Peyer's patch (tissue), 4 donors: ENCODE measurements around the gene ARMS2. TPM values are rescaled to one million over a fixed set of nuclear protein-coding genes. Genes with fewer than 3 reads are reported as not detected.

Experiments
- DNase-seq, 3 donors: peaks; one replicate each; pipeline ENCODE4 v3.0.0-alpha.2; 2017 to 2019
- H3K27ac ChIP-seq, 4 donors: fragments of 200-600 bp; sonication (generic); one replicate each; pipeline ENCODE4 v1.5.1; 2016 to 2019
- H3K27me3 ChIP-seq, 2 donors: fragments of 200-600 bp; sonication (generic); one replicate each; pipeline ENCODE4 v1.5.1; 2019
- H3K36me3 ChIP-seq, 3 donors: fragments of 200-600 bp; sonication (generic); one replicate each; pipeline ENCODE4 v1.5.1; 2016 to 2019
- H3K4me1 ChIP-seq, 4 donors: fragments of 200-600 bp; sonication (generic); one replicate each; pipeline ENCODE4 v1.5.1; 2016 to 2019
- H3K4me3 ChIP-seq, 4 donors: fragments of 200-600 bp; sonication (generic); 1 replicate in 3 of 4; 2 replicates in 1 of 4; pipeline ENCODE4 v1.5.1; 2016 to 2019; ENCODE audit warnings: mild to moderate bottlenecking in 1 of 4
- H3K9me3 ChIP-seq, 4 donors: fragments of 200-600 bp; sonication (generic); one replicate each; pipeline ENCODE4 v1.5.1; 2016 to 2019; ENCODE audit warnings: mild to moderate bottlenecking in 1 of 4
- CTCF ChIP-seq, 6 experiments: fragments of 450-650 bp in 4 of 6; fragments of 200-600 bp in 2 of 6; sonication (generic) in 1 of 6; IDR thresholded peaks; one replicate each; pipeline ENCODE4 v1.5.1; 2017 to 2019; ENCODE audit warnings: antibody characterized with exemption in 6 of 6, mild to moderate bottlenecking in 3 of 6, moderate library complexity in 1 of 6
- POLR2A ChIP-seq, 2 donors: fragments of 450-650 bp; IDR thresholded peaks; one replicate each; pipeline ENCODE4 v1.5.1; 2017; ENCODE audit warnings: antibody characterized with exemption in 2 of 2, mild to moderate bottlenecking in 2 of 2, moderate library complexity in 2 of 2
- total RNA-seq, 4 donors: library from RNA; depleted of rRNA; stranded (reverse); fragments of >200 nt; gene quantifications; one replicate each; pipeline ENCODE4 v1.1.0, GENCODE V29; 2016

Gene ARMS2
- total RNA-seq, 4 donors from 2014 or later: not detected

DNA sequence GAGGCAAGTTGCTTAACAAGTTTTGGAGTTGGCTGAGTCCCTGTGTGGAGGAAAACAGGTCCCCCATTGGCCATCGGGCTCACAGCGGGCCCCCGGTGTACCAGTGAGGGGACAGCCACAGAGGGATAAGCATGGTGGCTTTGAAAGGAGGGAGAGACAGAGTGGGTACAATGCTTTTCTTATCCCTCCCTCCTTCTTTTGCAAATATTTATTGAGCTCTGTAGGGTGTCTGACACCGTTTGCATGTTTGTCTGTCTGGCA is 9.7 kb downstream of the ARMS2 start:
- TF ChIP-seq POLR2A (IDR thresholded peaks at IDR 0.05) (no peak), CTCF (IDR thresholded peaks at IDR 0.05) (no peak)
- Histone ChIP-seq H3K4me3 (no peak overlapping the region), H3K4me1 (peaks cover 0 to 22% (median 0%) of the 10 kb centered on the region in 4 donors), H3K27me3 (no peaks in the 10 kb centered on the region), H3K36me3 (no peaks in the 10 kb centered on the region), H3K9me3 (no peaks in the 10 kb centered on the region), H3K27ac (no peak overlapping the region)
- DNase-seq: no peak

DNA sequence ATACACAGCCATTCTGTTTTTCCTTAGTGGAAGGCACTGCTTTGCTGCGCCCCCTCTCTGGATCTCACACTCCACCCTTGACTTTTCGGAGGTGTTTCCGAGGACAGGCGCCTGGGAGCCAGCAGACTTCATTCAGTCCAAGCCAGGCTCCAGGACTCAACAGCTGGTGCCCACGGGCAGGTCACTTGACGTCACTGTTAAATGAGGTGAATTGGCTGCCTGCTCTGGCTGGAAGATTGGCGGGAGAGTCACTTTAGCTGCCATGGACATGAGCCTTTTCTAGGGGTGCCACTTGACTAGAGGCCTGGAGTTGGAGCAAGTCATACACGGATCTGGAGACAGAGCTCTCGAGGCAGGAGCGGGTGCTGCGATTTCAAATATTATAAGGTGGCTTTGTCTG is 10.1 kb downstream of the ARMS2 start:
- Histone ChIP-seq H3K36me3 (no peaks in the 10 kb centered on the region), H3K9me3 (no peaks in the 10 kb centered on the region), H3K4me3 (no peak overlapping the region), H3K27me3 (no peaks in the 10 kb centered on the region), H3K27ac (no peak overlapping the region), H3K4me1 (peaks cover 0 to 22% (median 0%) of the 10 kb centered on the region in 4 donors)
- no peak for DNase-seq
- TF ChIP-seq POLR2A (IDR thresholded peaks at IDR 0.05) (no peak), CTCF (IDR thresholded peaks at IDR 0.05) (no peak)

DNA sequence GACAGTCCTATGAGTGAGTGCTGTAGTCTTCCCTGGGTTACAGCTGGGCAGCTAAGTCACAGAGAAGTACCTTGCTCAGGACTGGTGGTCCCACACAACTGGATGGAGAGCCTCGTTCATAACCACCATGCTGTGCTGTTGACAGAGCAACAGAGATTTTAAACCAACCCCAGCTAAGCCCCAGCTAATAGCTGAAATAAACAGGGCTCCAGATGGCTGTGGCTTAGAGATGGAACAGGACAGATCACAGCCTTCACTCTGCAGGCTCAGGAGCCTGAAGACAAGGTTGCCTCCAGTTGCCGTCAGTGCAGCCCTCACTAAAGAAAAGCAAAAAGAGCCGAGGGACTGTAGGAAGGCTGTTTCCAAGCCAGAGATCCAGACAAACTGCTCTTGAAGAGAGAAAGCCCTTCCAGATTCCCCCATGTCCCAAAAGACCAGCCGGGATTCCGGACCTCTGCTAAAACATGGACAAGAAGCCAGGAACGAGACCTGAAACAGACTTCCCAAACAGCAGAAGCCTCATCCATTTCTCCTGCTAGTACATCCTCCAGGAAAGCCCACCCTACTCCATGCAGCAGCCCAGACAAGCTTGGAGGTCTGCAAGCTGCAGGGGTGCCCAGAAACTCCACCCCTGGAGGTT is 11.1 kb downstream of the ARMS2 start:
- peaks cover 0 to 18% (median 0%) of the 10 kb centered on the region in 4 donors for H3K4me1 ChIP-seq
- TF ChIP-seq POLR2A (IDR thresholded peaks at IDR 0.05) (no peak), CTCF (IDR thresholded peaks at IDR 0.05) (no peak)
- no peak overlapping the region for H3K27ac ChIP-seq
- no peaks in the 10 kb centered on the region for H3K27me3 ChIP-seq
- no peak overlapping the region for H3K4me3 ChIP-seq
- no peaks in the 10 kb centered on the region for H3K36me3 ChIP-seq
- DNase-seq: no peak
- H3K9me3 ChIP-seq: no peaks in the 10 kb centered on the region

GRCh38 chr10:122466951-122467381 is 12.5 kb downstream of the ARMS2 start:
- no peak for TF ChIP-seq POLR2A (IDR thresholded peaks at IDR 0.05)
- TF ChIP-seq CTCF (IDR thresholded peaks at IDR 0.05): no peak
- Histone ChIP-seq H3K9me3 (no peaks in the 10 kb centered on the region), H3K4me3 (no peak overlapping the region), H3K27me3 (no peaks in the 10 kb centered on the region), H3K36me3 (no peaks in the 10 kb centered on the region), H3K4me1 (peaks cover 0 to 12% (median 0%) of the 10 kb centered on the region in 4 donors), H3K27ac (no peak overlapping the region)
- no peak for DNase-seq

DNA sequence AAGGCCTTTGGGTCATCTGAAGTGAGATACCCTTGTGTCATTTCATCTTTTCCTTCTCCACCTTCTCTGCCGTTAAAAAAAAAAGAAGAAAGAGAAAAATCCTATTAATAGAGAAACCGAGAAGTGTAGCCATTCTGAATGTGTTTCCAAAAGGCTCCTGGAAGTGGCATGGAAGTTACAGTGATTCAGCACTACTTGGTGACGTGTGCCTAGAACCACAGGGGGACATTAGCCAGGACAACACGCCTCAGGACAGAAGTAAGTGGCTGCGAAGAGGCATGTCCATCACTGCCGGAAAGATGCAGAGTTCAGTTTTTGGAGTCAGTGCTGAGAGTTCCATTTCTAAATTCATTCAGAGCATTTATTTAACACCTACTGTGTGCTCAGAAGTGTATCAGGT is 13.2 kb downstream of the ARMS2 start:
- no peaks in the 10 kb centered on the region for H3K9me3 ChIP-seq
- TF ChIP-seq POLR2A (IDR thresholded peaks at IDR 0.05) (no peak), CTCF (IDR thresholded peaks at IDR 0.05) (no peak)
- DNase-seq: no peak
- H3K27ac ChIP-seq: no peak overlapping the region
- peaks cover 0 to 10% (median 0%) of the 10 kb centered on the region in 4 donors for H3K4me1 ChIP-seq
- H3K4me3 ChIP-seq: no peak overlapping the region
- H3K36me3 ChIP-seq: no peaks in the 10 kb centered on the region
- no peaks in the 10 kb centered on the region for H3K27me3 ChIP-seq
